Bone marrow (tissue), 2 donors: ENCODE results near the gene CALCOCO2.
A peak's percentile ranks its signal among the peaks of the same experiment; 100 is the strongest.

Experiments used
- DNase-seq, 2 donors: peaks; one replicate each; lab custom pipeline; 2025; lab: John Stamatoyannopoulos, UW

CALCOCO2 gene

DNA sequence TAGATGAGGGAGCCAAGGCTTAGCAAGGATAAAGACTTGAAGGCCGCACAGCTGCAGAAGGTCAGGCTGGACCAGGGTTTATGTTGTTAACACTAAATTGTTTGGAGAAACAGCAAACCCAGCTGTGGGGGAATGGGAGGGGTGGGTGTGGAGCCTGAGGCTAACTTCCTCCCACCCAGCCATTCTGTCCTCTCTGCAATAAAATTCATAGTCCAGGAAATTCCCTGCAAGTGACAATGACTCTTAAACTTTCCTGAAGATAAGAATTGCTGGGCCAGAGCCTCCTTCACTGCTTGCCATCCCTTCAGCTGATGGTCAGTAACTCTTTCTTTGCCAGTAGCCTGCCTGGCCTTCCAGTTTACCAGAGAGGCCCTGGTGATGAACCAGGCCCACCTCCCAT, 42.4 kb downstream of the CALCOCO2 start:
- no peak for DNase-seq

DNA sequence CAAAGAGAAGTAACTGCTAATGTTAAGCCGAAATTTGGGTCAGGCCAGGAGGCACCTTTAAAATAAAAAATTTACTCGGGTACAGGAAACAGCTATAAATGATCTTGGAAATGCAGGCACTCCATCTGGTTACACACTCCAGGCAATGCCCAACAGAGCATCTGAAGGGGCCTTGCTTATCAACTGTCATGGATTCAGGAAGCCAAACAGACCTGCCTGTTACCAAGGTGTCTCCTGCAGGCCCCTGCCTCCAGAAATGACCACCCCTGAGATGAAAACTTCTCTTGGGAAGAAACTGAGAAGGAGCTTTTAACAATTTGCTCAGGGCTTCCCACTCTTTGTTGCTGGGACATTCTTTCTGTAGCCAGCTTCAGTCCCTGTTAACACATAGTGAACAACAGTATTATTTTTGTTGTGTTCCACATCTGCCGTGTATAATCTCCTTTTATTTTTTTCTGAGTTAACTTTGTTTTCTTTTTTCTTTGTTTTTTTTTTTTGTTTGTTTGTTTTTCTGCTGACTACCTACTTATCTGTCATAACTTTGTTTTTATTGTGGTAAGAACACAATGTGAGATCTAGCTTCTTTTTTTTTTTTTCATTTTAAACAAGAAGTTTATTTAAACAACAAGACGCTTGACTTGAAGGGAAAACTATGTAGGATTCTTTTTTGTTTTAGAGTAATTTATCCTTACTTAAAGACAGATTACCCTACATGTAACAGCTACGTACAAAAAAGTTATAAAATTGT, 43.0 kb downstream of the CALCOCO2 start:
- DNase-seq: no peak

DNA sequence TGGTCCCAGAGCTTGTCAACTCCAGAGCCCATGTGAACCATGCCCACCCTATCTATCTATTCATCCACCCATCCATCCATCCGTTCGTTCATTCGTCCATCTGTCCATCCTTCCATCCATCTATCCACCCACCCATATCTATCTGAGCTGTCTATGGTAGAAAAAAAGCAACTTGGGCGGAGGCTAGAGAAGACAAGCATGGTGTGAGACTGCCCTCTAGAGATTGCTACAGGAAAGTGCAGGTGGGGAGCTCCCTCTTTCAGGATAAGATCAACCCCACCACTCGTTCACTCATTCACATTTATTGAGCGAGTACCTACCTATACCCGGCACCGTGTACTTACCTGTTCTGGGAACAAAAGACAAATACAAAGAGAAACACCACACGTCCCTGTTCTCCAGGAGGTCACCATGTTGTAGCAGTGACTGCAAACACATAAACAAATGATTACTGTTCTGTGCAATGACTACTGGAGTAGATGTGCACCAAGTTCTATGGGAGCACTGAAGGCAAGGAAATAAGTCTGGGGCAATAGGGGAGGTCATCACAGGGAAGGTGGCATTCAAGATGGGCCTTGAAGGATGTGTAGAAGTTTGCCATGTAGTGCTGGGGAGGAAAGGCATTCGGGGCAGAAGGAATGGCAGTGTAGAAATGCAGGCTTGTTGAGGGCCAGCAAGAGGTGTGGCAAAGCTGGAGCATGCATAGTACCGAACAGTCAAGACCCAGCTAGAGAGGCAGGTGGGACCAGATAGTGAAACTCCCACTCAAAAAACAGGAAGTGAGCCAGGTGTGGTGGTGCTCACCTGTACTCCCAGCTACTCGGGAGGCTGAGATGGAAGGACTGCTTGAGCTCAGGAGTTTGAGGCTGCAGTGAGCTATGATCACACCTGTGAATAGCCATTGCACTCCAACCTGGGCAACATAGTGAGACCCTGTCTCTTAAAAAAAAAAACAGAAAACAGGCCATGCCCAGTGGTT, 48.4 kb downstream of the CALCOCO2 start:
- DNase-seq: peak in 1 of 2 donors; percentile 74

DNA sequence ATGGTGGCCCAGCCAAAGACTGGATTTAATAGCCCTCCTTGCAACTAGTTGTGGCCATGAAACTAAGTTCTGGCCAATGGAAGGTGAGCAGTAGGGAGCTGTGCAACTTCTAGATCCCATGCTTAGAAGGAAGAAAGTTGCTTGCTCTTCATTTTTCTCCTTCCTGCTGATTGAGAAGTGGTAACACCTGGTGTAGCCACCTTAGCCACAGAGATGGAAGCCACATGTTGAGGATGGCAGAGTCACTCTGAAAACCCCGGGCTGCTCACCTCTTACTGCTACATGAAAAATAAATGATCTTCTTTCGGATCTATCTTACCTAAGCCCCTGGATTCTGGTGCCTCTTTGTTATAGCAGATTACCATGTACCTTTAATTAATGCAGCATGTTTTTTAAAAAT, 51.4 kb downstream of the CALCOCO2 start:
- no peak for DNase-seq

DNA sequence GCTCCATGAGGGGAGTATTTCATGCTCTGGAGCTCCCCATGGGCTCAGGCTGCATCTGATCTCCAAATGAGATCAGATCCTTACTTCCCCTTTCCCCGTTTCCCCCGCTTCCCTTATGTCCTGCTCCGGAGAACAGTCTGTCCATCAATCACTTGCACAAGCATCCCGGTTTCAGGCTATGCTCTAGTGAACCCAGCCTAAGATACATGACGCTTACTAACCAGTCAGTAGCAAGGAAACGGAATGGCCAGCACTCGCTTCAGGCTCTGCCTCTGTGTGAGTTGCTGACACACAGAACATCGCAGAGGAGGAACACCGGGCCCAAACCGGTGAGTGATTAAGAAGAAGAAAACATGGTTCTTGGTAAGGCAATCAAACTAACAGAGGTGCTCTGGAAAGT, 52.3 kb downstream of the CALCOCO2 start:
- DNase-seq: no peak

DNA sequence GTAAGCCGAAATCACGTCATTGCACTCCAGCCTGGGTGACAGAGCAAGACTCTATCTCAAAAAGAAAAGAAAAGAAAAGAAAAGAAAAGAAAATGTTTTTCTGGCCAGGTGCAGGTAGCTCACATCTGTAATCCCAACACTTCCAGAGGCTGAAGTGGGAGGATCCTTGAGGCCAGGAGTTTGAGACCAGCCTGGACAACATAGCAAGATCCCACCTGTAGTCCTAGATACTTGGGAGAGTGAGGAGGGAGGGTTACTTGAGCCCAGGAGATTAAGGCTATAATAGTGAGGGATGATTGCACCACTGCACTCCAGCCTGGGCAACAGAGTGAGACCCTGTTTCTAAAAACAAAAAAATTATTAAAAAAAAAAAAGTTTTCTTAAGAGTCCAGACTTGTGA, 59.3 kb downstream of the CALCOCO2 start:
- no peak for DNase-seq

DNA sequence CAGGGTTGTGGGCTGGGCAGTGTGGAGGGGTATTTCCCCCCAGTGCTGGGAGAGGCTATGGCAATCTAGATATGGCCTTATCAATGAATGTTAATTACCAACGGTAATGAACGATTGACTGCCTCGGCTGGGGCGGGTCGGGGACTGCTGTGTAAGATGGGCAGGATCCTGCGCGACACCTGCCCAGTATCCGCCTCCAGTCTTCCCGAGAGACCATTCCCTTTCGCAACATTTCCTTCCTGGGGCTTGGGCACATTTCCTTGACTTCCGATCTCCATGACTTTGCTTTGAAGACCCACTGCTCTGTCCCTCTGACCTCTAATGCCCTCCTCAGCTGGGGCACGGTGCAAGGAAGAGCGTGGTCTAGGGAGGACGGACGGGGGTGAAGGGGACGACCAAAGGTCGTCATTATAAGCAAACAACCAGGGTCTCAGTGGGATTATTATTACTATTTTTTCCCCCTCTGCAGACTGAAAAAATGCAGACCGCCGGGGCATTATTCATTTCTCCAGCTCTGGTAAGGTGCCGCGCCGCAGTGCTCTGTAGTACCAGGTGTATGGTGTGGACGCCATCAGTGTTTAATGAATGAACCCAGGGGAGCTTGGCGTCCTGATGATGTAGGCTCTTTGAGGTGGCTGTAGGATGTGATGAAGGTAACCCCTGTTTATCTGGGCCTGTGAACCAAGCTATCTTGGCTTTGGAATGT, 62.3 kb downstream of the CALCOCO2 start:
- no peak for DNase-seq

DNA sequence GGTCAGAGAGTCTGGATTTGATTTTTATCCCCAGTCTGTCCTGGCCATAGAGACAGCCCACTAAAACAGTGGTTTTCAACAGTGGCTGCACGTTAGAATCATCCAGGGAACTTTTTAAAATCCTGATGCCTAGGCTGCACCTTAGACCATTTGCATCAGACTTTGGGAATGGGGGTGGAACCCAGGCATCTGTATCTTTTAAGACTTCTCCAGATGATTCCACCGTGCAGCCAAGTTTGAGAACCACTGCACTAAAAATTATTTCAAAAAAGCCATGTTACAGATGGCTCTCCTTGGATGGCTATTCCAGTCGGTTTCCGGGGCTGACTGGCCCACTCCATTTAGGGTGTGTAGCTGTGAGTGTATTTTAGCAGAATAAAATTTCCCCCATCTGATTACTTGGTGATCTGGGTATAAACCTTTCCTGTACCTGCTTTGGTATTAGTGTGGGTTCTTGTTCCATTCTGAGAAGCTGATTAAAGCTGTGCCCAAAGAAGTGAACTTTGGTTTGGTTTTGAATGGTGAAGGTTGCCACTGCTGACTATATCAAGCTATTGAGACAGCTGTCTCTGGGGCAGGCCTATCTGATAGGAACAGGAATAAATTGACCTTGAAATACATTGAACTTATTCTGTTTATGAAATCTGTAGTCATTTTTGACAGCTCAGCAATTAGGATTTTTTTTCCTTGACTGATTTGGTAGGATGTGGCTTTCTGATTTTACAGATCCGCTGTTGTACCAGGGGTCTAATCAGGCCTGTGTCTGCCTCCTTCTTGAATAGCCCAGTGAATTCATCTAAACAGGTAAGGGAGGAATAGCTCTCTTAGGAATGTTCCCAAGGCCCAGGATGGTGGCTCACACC, 63.0 kb downstream of the CALCOCO2 start:
- no peak for DNase-seq

DNA sequence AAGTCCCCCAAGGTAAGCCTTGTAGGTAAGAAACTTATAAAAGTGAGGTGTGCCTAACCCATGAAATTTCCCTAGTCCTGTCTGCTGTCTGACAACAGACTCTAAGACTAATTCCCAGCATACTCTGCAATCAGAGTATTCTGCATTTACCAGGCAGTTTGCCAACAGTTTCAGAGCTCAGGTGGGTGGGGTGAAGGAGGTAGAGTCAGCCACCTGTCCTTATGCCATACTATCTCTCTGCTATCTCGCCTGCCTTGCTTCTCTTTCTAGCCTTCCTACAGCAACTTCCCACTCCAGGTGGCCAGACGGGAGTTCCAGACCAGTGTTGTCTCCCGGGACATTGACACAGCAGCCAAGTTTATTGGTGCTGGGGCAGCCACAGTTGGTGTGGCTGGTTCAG, 64.1 kb downstream of the CALCOCO2 start:
- no peak for DNase-seq

DNA sequence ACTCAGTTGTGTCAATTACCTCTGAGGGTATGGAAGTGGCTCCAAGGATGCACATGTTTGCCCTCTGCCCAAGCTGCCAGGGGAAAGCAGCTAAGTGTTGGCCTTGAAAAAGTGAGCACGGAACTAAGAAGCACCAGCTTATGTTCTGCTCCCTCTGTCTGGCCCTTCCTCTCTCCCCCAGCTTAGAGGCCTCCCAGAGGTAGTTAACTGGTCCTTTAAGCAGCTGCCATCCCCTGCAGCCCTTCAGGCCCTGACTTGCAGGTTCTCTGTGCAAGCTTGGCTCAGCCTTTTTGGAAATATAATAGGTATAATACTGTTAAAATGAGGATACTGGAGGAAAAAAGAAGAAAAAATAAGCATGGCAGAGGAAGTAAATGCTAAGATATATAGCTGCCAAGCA, 70.4 kb downstream of the CALCOCO2 start:
- DNase-seq: no peak

DNA sequence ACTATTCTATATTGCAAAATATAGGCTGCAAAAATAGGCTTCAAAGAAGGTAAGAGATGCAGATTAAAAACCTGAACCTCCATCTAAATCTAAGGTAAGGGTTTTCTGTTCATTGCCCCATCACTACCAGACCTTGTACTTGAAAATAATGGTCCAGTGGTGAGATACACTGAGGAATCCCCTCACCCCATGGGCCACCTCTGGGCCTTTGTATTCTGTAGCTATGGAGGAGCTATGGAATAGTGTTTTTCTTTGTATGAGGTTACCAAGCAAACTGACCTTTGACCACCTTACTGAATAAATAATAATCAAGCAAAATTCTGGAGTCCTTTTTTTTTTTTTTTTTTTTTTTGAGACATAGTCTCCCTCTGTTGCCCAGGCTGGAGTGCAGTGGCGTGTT, 72.6 kb downstream of the CALCOCO2 start:
- DNase-seq: no peak

DNA sequence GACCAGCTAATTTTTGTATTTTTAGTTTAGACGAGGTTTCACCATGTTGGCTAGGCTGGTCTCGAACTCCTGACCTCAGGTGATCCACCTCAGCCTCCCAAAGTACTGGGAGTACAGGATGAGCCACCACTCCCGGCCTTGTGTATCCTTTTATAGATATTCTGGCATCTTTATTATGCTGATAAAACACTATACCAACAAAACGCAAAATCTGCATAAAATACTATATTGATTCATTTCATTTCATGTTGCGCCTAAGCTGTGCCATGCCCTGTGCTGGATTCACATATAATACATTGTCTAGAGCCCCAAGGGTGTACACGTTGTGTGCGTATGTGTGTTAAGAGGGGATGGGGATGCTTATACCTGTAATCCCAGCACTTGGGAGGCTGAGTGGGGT, 73.6 kb downstream of the CALCOCO2 start:
- no peak for DNase-seq

DNA sequence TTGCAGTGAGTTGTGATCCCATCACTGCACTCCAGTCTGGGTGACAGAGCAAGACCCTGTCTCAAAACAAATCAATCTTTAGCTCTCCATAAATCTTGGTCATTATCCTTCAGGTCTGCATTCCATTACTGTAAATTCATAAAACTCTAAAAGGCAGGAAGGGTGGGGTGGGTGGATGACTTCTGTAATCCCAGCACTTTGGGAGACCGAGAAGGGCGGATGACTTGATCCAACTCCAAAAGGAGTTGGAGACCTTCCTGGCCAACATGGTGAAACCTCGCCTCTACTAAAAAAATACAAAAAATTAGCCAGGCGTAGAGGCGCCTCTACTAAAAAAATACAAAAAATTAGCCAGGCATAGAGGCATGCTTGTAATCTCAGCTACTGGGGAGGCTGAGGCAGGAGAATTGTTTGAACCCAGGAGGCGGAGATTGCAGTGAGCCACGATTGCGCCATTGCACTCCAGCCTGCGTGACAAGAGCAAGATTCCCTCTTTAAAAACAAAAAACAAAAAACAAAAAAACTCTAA, 75.2 kb downstream of the CALCOCO2 start:
- DNase-seq: no peak

DNA sequence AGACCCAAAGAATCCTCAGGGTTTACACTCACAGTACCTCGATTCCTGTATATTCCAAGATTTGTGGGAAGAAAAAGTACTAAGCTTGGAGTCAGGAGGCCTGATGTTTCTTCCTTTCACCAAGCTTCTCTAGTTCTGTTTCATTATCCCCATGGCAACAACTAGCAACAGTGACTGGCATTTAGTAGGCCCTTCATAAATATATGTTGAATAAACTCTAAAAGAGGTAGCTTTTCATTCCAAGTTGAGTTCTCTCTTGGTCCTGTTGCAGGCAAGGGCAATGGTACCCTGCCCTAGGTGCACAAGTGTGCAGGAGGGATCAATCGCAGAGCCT, 76.8 kb downstream of the CALCOCO2 start:
- peak in 1 of 2 donors; percentile 36 for DNase-seq

DNA sequence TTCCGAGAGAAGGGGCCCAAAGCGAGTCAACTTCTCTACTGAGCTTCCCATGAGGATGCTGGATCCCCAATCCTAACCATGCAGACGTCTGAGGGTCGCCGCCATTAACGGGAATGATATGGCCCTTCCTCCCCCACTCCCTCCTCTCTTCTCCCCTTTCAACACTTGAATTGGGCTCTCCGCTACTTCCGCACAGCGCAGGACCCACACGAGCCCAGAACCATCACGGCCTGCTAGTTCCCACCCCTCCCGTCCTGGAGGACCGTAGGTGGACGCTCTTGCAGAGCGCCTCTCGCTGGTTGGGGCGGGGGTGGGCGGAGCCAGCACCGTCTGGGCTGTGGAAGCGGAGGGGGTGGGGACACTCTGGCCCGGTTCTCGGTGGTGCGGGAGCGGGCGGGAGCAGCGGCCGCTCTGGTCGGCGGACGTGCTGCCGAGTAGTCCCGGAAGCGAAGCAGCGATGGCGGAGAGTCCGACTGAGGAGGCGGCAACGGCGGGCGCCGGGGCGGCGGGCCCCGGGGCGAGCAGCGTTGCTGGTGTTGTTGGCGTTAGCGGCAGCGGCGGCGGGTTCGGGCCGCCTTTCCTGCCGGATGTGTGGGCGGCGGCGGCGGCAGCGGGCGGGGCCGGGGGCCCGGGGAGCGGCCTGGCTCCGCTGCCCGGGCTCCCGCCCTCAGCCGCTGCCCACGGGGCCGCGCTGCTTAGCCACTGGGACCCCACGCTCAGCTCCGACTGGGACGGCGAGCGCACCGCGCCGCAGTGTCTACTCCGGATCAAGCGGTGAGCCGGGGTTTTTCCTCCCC, 77.4 kb downstream of the CALCOCO2 start, which contains the start of gene UBE2Z:
Gene UBE2Z, plus strand, starts transcription at position 361 of the 797 bp plus-strand sequence. Its CDS starts 97 bp downstream, at position 458.
- DNase-seq: peak; percentile 78 to 87

DNA sequence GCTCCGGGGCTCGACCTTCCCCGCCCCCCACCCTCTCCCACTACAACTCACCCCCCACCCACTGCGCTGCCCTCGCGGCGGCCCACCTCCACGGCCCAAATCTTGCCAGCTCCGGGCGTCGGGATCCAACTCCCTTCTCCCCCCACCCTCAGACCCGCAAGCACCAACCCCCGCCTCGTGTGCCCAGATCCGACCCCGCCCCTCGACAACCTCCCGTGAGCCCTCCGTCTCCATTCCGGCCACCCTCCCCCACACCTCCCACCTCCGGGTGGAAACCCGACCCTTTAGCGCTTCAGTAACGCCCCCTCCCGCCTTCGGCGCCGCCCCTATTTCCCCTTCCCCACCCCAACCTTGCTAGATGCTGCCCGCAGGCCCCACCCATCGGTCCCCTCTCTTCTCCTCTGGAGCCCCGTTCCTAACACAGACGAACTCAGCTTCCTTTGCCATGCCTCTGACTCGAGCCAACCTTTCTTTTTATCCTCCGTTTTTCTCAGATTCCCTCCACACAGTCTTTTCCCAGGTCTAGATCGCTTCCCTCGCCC, 78.1 kb downstream of the CALCOCO2 start:
- peak; percentile 50 to 73 for DNase-seq

DNA sequence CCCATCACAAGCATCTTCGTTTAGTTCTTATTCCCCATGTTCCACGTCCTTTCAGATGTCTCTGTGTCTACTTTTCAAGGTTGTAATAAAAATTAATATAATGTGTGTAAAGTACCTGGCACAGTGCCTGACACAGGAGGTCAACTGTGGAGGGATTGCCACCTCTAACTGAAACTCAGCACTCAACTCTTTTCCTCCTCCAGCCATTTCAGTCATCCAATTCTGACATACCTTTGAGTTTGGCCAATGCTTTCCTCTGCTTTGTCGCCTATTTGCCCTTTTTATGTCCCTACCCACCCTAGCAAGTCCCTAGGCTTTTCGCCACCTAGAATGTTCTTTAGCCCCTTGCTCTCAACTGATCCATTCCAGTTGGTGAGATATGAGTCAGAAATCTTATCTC, 78.9 kb downstream of the CALCOCO2 start:
- no peak for DNase-seq

DNA sequence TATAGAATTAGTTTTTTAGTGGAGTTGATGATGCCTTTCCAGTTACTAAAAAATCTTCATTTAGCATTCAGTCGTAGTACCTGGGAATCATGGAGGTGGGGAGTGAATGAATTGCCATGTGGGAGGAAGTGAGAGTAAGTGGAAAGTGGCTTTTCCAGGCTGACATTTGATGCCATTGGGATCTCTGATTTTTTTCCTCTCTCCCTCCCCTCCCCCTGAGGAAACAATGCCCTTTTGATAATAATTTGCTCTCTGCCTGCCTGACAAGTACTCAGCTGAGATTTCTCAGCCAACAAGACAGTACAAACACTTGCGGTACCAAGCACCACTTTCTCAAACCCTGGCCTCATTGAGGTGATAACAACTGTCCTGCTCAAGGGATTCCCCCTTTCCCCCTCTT, 79.5 kb downstream of the CALCOCO2 start:
- no peak for DNase-seq

DNA sequence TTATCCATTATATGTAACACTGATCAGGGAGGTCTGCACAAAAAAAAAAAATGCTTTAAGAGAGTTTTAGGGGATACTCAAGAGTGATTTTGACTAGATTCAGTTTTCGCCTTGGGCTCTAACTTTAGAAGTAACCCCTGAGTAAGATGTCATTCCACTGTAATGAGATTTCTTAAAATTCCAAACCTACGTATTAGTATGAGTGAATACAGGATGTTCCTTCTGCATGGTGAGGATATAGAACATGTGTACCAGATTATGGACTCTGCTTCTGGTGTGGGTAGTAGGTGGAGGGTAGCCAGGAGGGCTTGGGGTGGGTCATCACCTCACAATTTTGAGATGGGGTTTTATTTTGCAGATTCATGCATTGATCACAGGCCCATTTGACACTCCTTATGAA, 81.6 kb downstream of the CALCOCO2 start:
- no peak for DNase-seq
